Skeletal muscle satellite cell (primary cell): Measurements from ENCODE around the gene PGAM5.
"Not testable (repeated sequence)": the region's sequence is repeated elsewhere in the genome, so short reads cannot be mapped to it uniquely, and the experiment has no call there.

Source experiments
- H3K27me3 ChIP-seq: 2 replicates; pipeline ENCODE4 v1.7.0; 2013; ENCODE audit warnings: low read length; ENCODE audit not compliant: control insufficient read depth, insufficient read depth
- H3K36me3 ChIP-seq: 2 replicates; pipeline ENCODE4 v1.7.0; 2013; ENCODE audit warnings: mild to moderate bottlenecking, control low read depth, low read length; ENCODE audit not compliant: insufficient read depth
- H3K4me1 ChIP-seq: 2 replicates; pipeline ENCODE4 v1.7.0; 2013; ENCODE audit warnings: low read length; ENCODE audit not compliant: control insufficient read depth, insufficient read depth
- H3K4me2 ChIP-seq: 2 replicates; pipeline ENCODE4 v1.7.0; 2013; ENCODE audit warnings: mild to moderate bottlenecking, low read length
- H3K4me3 ChIP-seq: 2 replicates; pipeline ENCODE4 v1.7.0; 2013; ENCODE audit warnings: low read length
- H3K9ac ChIP-seq: 2 replicates; pipeline ENCODE4 v1.7.0; 2013; ENCODE audit warnings: mild to moderate bottlenecking, low read depth, low read length, moderate library complexity
- H3K9me3 ChIP-seq: replicated peaks from 2 replicates; pipeline ENCODE4 v1.7.0; 2013; ENCODE audit warnings: mild to moderate bottlenecking, control low read depth, low read length

PGAM5 gene

DNA sequence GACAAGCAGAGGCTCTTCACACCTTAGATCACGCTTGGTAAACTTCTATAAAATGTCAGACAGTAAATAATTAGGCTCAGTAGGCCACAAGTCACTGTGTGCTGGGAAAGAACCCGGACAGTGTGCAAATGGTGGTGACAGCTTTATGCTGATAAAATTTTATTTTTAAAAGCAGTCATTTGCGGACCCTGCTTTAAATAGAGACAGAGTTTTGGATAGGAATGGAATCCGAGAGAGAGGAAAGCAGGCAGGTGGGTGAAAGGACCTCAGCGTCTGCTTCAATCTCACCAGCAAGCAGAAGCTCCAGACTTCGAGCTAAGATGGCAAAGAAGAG is 29.6 kb downstream of the PGAM5 start:
- no peak overlapping the region for H3K9ac ChIP-seq
- H3K27me3 ChIP-seq = no peaks in the 10 kb centered on the region
- no peak overlapping the region for H3K4me2 ChIP-seq
- no peaks in the 10 kb centered on the region for H3K9me3 ChIP-seq
- no peak overlapping the region for H3K4me3 ChIP-seq
- H3K4me1 ChIP-seq = no peaks in the 10 kb centered on the region
- H3K36me3 ChIP-seq = peaks cover 90% of the 10 kb centered on the region

DNA sequence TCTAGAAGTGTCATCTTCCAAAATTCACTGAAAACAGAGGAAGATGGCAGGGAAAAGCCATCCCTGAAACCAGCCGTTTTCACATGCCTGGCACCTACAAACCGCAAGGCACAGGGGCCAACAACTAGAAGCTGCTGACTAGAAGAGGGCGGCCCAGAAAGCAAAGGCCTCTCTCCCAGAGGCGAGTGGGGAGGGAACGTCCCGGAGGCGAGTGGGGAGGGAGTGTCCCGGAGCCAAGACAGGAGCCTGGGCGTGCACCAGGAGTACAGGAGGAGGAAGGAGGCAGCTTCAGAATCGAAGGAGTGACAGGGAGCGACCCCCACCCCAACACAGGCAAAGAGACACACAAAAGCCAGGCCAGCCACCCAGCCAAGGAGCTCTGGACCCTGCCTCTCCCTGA is 30.0 kb downstream of the PGAM5 start:
- no peak overlapping the region for H3K9ac ChIP-seq
- H3K4me3 ChIP-seq = no peak overlapping the region
- H3K4me1 ChIP-seq = no peaks in the 10 kb centered on the region
- no peaks in the 10 kb centered on the region for H3K27me3 ChIP-seq
- H3K36me3 ChIP-seq = peaks cover 90% of the 10 kb centered on the region
- no peaks in the 10 kb centered on the region for H3K9me3 ChIP-seq
- no peak overlapping the region for H3K4me2 ChIP-seq

- no peak overlapping the region for H3K4me3 ChIP-seq
- no peaks in the 10 kb centered on the region for H3K4me1 ChIP-seq
- H3K36me3 ChIP-seq = peaks cover 90% of the 10 kb centered on the region
- H3K27me3 ChIP-seq = no peaks in the 10 kb centered on the region
- H3K4me2 ChIP-seq = no peak overlapping the region
- no peaks in the 10 kb centered on the region for H3K9me3 ChIP-seq
- H3K9ac ChIP-seq = no peak overlapping the region
Observed at GRCh38 chr12:132741620-132742019, 31.0 kb downstream of the PGAM5 start.

DNA sequence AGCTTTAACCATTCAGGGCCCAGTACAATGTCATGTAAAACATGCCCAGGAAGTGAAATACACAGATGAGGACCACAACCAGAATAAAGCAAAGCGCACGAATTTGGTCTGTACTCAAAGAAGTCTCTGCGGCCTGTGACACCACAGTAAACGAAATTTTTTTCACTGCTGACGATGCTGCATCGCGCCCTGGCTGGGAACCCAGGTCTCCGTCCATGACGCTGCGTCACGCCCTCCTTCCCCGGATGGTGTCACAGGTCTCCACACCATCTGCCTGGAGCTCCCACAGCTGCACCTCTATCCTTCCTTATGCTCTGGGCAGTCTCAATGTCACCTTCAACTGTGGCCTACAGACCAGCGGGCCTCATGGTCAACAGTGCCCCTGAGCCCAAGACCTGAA is 33.2 kb downstream of the PGAM5 start:
- H3K4me2 ChIP-seq = no peak overlapping the region
- H3K9me3 ChIP-seq = no peaks in the 10 kb centered on the region

DNA sequence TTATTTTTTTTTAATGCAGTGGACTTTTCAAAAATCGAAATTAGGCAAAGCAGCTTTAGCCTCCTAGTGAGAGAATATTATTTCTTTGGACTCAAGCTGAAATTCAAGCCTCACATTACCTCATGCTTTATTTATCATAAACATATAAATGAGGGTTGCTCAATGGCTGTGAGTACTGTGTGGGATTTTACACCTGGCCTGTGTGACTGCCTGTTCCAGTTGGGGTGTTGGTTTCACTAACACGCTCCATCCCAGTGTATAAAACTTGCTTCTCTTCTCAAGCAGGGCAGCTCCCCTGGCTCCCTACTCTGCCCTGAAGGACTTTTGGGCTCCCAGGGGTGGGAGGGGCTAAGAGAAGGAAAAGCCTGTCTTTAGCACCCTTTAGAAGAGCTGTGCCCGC is 36.0 kb downstream of the PGAM5 start:
- peaks cover 91% of the 10 kb centered on the region for H3K36me3 ChIP-seq
- no peak overlapping the region for H3K4me3 ChIP-seq
- H3K9ac ChIP-seq = no peak overlapping the region
- H3K4me2 ChIP-seq = no peak overlapping the region
- H3K27me3 ChIP-seq = no peaks in the 10 kb centered on the region
- H3K4me1 ChIP-seq = no peaks in the 10 kb centered on the region
- H3K9me3 ChIP-seq = no peaks in the 10 kb centered on the region

More for the DNA sequence above, 33.2 kb downstream of the PGAM5 start:
- H3K27me3 ChIP-seq = no peaks in the 10 kb centered on the region
- H3K4me3 ChIP-seq = no peak overlapping the region
- H3K4me1 ChIP-seq = no peaks in the 10 kb centered on the region
- peaks cover 95% of the 10 kb centered on the region for H3K36me3 ChIP-seq
- H3K9ac ChIP-seq = no peak overlapping the region

DNA sequence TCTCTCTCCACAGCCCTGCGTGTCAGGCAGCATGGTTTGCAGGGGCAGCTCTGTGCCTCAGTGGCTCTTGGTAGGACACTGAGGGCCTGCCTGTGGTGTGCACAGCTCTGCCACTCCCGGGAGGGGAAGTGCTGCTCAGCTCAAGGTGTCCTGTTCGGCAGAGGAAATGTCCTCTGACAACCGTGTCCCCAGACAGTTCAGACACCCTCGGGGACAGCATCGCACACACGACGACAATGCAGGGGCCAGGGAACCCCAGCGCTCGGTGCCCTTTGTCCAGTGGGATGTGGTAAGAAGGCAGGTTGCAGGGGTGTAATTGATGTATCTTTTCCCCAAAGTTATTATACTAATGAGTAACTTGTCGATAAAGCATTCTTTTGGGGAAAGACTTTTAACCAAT is 36.8 kb downstream of the PGAM5 start:
- no peak overlapping the region for H3K4me2 ChIP-seq
- peaks cover 89% of the 10 kb centered on the region for H3K36me3 ChIP-seq
- no peaks in the 10 kb centered on the region for H3K9me3 ChIP-seq
- no peak overlapping the region for H3K4me3 ChIP-seq
- H3K4me1 ChIP-seq = no peaks in the 10 kb centered on the region
- H3K9ac ChIP-seq = no peak overlapping the region
- no peaks in the 10 kb centered on the region for H3K27me3 ChIP-seq

GRCh38 chr12:132747896-132748295 is 37.3 kb downstream of the PGAM5 start:
- Histone ChIP-seq H3K36me3 (peaks cover 89% of the 10 kb centered on the region), H3K4me3 (no peak overlapping the region), H3K4me1 (no peaks in the 10 kb centered on the region), H3K4me2 (no peak overlapping the region), H3K9ac (no peak overlapping the region), H3K9me3 (no peaks in the 10 kb centered on the region), H3K27me3 (no peaks in the 10 kb centered on the region)

- Histone ChIP-seq H3K4me2 (no peak overlapping the region), H3K27me3 (no peaks in the 10 kb centered on the region), H3K4me3 (no peak overlapping the region), H3K9me3 (no peaks in the 10 kb centered on the region), H3K9ac (no peak overlapping the region), H3K4me1 (no peaks in the 10 kb centered on the region), H3K36me3 (peaks cover 90% of the 10 kb centered on the region)
Observed at GRCh38 chr12:132748319-132748718, 37.7 kb downstream of the PGAM5 start.

DNA sequence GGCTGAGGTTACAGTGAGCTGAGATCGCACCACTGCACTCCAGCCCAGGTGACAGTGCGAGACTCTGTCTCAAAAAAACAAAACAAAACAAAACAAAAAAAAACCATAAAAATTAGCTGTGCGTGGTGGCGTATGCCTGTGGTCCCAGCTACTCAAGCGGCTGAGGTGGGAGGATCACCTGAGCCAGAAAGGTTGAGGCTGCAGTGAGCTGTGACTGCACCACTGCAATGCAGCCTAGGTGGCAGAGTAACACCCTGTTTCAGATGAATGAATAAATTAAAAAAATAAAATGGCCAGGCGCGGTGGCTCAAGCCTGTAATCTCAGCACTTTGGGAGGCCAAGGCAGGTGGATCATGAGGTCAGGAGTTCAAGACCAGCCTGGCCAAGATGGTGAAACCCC is 43.0 kb downstream of the PGAM5 start:
- H3K36me3 ChIP-seq = peaks cover 71% of the 10 kb centered on the region

GRCh38 chr12:132754160-132754932 is 43.7 kb downstream of the PGAM5 start:
- peaks cover 67% of the 10 kb centered on the region for H3K36me3 ChIP-seq
- no peaks in the 10 kb centered on the region for H3K27me3 ChIP-seq
- no peak overlapping the region for H3K9ac ChIP-seq
- no peak overlapping the region for H3K4me3 ChIP-seq
- peaks cover 2% of the 10 kb centered on the region for H3K4me1 ChIP-seq
- no peak overlapping the region for H3K4me2 ChIP-seq
- no peaks in the 10 kb centered on the region for H3K9me3 ChIP-seq

More for the DNA sequence above, 43.0 kb downstream of the PGAM5 start:
- not testable (repeated sequence) for H3K9me3 ChIP-seq, H3K4me1 ChIP-seq, H3K27me3 ChIP-seq, H3K4me3 ChIP-seq, H3K9ac ChIP-seq, H3K4me2 ChIP-seq

DNA sequence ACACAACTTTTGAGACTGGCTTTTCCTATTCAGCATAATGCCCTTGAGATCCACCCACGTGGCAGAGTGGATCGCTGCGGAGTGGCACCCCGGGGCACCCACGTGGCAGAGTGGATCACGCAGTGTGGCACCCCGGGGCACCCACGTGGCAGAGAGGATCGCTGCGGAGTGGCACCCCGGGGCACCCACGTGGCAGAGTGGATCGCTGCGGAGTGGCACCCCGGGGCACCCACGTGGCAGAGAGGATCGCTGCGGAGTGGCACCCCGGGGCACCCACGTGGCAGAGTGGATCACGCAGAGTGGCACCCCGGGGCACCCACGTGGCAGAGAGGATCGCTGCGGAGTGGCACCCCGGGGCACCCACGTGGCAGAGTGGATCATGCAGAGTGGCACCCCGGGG is 48.2 kb downstream of the PGAM5 start:
- not testable (repeated sequence) for H3K9ac ChIP-seq, H3K4me3 ChIP-seq, H3K27me3 ChIP-seq, H3K4me2 ChIP-seq, H3K9me3 ChIP-seq
- H3K4me1 ChIP-seq = peaks cover 15% of the 10 kb centered on the region
- H3K36me3 ChIP-seq = peaks cover 30% of the 10 kb centered on the region

GRCh38 chr12:132759359-132759758 is 48.7 kb downstream of the PGAM5 start:
- Histone ChIP-seq H3K4me3 (peak overlapping the region; percentile 47), H3K27me3 (no peaks in the 10 kb centered on the region), H3K4me1 (peaks cover 15% of the 10 kb centered on the region), H3K36me3 (peaks cover 27% of the 10 kb centered on the region), H3K9me3 (no peaks in the 10 kb centered on the region), H3K9ac (no peak overlapping the region), H3K4me2 (peak overlapping the region; percentile 69)
